Measurements from ENCODE around the gene SERPINH1.
A peak's percentile ranks its signal among the peaks of the same experiment; 100 is the strongest.

SERPINH1 gene

GRCh38 chr11:75600356-75600755 is 38.3 kb downstream of the SERPINH1 start:
- H3K4me3 ChIP-seq (ENCODE audit: low read depth, low read length): no peak overlapping the region
- no peak overlapping the region for H3K27ac ChIP-seq
- in situ Hi-C loops (cut with HindIII; ENCODE audit: low pct_ligation_motif_present, low sequenced_read_pairs): no loop called here
- no peak for TF ChIP-seq CTCF (IDR thresholded peaks at IDR 0.05; ENCODE audit: low read depth, low read length, missing control alignments)
- H3K27me3 ChIP-seq (replicated peaks): no peaks in the 10 kb centered on the region
- H3K36me3 ChIP-seq (replicated peaks): no peaks in the 10 kb centered on the region
- no peak for DNase-seq

GRCh38 chr11:75601494-75601893 is 39.4 kb downstream of the SERPINH1 start:
- no peaks in the 10 kb centered on the region for H3K27me3 ChIP-seq (replicated peaks)
- no peak overlapping the region for H3K27ac ChIP-seq
- no peak for DNase-seq
- H3K36me3 ChIP-seq (replicated peaks): no peaks in the 10 kb centered on the region
- TF ChIP-seq CTCF (IDR thresholded peaks at IDR 0.05; ENCODE audit: low read depth, low read length, missing control alignments): no peak
- in situ Hi-C loops (cut with HindIII; ENCODE audit: low pct_ligation_motif_present, low sequenced_read_pairs): no loop called here
- H3K4me3 ChIP-seq (ENCODE audit: low read depth, low read length): no peak overlapping the region

GRCh38 chr11:75602951-75603350 is 40.9 kb downstream of the SERPINH1 start:
- TF ChIP-seq CTCF (IDR thresholded peaks at IDR 0.05; ENCODE audit: low read depth, low read length, missing control alignments): no peak
- Histone ChIP-seq H3K27me3 (replicated peaks) (no peaks in the 10 kb centered on the region), H3K36me3 (replicated peaks) (no peaks in the 10 kb centered on the region), H3K4me3 (ENCODE audit: low read depth, low read length) (no peak overlapping the region), H3K27ac (no peak overlapping the region)
- in situ Hi-C loops (cut with HindIII; ENCODE audit: low pct_ligation_motif_present, low sequenced_read_pairs): no loop called here
- peak; percentile 45 for DNase-seq

GRCh38 chr11:75603791-75604736 is 42.0 kb downstream of the SERPINH1 start:
- no peaks in the 10 kb centered on the region for H3K36me3 ChIP-seq (replicated peaks)
- in situ Hi-C loops (cut with HindIII; ENCODE audit: low pct_ligation_motif_present, low sequenced_read_pairs): no loop called here
- no peak for TF ChIP-seq CTCF (IDR thresholded peaks at IDR 0.05; ENCODE audit: low read depth, low read length, missing control alignments)
- peak; percentile 77 for DNase-seq
- no peaks in the 10 kb centered on the region for H3K27me3 ChIP-seq (replicated peaks)
- peak overlapping the region; percentile 86 for H3K27ac ChIP-seq
- peak overlapping the region; percentile 7 for H3K4me3 ChIP-seq (ENCODE audit: low read depth, low read length)

- DNase-seq: no peak
- no peaks in the 10 kb centered on the region for H3K36me3 ChIP-seq (replicated peaks)
- no peak overlapping the region for H3K27ac ChIP-seq
- in situ Hi-C loops (cut with HindIII; ENCODE audit: low pct_ligation_motif_present, low sequenced_read_pairs): no loop called here
- TF ChIP-seq CTCF (IDR thresholded peaks at IDR 0.05; ENCODE audit: low read depth, low read length, missing control alignments): no peak
- no peaks in the 10 kb centered on the region for H3K27me3 ChIP-seq (replicated peaks)
- no peak overlapping the region for H3K4me3 ChIP-seq (ENCODE audit: low read depth, low read length)
Measured at GRCh38 chr11:75606099-75606498, 44.0 kb downstream of the SERPINH1 start.

Measured in brain microvascular endothelial cell (primary cell).